HG02763 (cell line): ENCODE data around the gene ACSL4.
"Not testable (repeated sequence)": the region's sequence is repeated elsewhere in the genome, so short reads cannot be mapped to it uniquely, and the experiment has no call there.

ENCODE experiments used
- ATAC-seq: cut with Tn5 transposase; IDR thresholded peaks from one replicate; pipeline ENCODE4 v1.9.1; 2021; ENCODE audit warnings: mild to moderate bottlenecking, moderate library complexity; ENCODE audit not compliant: unreplicated experiment

Gene ACSL4

DNA sequence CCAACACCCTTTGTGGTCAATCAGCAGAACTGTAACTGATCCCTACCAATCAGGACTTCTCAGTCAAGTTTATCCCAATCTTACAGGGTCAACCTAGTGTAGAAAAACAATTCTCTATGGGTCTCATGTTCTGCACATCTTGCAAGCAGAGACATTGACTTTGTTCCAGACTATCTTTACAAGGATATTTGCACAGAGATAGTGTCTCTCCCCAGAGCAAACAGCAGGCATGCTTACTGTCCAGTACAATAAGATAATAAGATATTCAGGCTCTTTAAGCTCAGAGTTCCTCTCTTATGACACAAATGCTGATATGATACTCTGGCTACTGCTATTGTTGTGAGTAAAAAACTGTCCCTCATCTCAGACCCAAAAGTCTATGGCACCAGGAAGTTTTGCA, 53.2 kb downstream of the ACSL4 start:
- no peak for ATAC-seq

DNA sequence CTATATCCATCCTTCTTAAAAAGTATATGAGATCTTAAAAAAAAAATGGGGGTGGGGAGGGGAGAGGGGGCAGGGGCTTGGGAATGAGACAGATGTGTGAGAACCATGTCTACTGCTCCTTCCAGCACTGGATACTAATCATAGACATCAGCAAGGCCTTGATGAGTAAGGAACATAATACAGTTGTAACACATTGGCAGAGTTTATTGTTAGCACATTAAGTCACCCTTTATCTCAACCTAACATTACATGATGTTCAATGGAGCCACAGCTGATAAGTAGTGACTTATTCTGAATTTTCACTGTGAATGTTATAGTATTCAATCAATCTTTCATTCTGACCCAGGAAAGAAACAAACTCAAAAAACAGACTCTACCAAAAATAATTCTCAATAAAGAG, 60.8 kb downstream of the ACSL4 start:
- no peak for ATAC-seq

DNA sequence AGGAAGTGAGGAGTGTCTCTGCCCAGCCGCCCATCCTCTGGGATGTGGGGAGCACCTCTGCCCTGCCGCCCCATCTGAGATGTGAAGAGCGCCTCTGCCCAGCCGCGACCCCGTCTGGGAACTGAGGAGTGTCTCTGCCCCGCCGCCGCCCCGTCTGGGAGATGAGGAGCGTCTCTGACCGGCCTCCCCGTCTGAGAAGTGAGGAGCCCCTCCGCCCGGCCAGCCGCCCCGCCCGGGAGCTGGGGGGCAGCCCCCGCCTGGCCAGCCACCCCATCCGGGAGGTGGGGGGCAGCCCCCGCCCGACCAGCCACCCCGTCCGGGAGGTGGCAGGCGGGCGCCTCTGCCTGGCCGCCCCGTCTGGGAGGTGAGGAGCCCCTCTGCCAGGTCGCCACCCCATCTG, 61.9 kb downstream of the ACSL4 start:
- ATAC-seq, result not testable (repeated sequence)

DNA sequence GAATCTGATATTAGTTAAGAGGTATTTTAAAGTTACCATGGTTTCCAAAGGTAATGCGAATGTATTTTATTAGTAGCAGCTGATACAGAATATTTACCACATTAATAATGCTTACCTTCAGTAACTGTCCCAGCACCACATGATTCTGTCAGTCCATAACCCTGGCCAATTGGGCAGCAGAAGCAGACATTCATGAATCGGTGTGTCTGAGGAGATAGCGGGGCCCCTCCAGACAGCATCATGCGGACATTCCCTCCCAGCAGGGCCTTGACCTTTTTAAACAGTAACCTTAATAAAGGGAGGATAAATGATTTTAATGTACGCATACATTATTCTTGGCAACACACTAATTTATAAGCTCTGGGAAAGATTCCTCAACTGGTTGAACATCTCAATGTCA, 65.1 kb downstream of the ACSL4 start:
- ATAC-seq, result no peak

DNA sequence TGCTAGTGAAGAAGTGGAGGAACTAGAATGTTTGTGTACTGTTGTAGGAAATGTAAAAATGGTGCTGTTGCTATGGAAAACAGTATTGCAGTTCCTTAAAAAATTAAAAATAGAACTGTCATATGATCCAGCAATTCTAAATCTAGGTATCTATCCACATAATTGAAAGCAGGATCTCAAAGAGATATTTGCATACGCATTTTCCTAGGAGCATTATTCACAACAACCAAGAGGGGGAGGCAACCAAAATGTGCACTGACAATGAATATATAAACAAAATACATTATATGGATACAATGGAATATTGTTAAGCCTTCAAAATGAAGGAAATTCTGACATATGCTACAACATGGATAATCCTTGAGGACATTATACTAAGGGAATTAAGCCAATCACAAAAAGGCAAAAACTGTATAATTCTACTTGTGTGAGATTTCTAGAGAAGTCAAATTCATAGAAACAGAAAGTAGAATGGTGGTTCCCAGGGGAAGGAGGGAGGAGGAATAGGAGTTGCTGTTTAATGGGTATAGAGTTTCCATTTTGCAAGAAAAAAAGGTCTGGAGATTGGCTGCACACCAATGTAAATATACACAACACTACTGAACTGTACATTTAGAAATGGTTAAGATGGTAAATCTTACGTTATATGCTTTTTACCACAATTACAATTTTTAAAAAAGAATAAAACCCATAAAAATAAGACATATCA, 72.5 kb downstream of the ACSL4 start:
- ATAC-seq, result no peak

DNA sequence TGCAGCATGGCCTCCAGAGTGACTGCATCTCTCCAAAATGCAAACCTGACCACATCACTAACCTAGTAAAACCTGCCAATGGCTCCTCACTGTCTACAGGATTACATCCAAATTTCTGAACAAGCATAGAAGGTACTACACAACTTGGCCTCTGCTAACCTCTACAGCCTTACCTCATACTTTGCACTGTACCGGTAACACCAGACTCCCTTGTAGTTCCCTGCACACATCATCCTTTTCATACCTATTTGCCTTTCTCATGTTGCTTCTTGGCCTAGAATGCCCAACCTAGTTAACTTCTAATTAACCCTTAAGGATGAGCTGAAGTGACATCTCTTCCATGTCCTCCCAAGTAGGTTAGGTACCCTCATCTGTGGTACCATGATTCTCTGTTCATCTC, 74.7 kb downstream of the ACSL4 start:
- no peak for ATAC-seq

DNA sequence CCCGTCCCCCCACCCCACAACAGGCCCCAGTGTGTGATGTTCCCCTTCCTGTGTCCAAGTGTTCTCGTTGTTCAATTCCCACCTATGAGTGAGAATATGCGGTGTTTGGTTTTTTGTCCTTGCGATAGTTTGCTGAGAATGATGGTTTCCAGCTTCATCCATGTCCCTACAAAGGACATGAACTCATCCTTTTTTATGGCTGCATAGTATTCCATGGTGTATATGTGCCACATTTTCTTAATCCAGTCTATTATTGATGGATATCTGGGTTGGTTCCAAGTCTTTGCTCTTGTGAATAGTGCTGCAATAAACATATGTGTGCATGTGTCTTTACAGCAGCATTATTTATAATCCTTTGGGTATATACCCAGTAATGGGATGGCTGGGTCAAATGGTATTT, 75.7 kb downstream of the ACSL4 start:
- ATAC-seq, result not testable (repeated sequence)

DNA sequence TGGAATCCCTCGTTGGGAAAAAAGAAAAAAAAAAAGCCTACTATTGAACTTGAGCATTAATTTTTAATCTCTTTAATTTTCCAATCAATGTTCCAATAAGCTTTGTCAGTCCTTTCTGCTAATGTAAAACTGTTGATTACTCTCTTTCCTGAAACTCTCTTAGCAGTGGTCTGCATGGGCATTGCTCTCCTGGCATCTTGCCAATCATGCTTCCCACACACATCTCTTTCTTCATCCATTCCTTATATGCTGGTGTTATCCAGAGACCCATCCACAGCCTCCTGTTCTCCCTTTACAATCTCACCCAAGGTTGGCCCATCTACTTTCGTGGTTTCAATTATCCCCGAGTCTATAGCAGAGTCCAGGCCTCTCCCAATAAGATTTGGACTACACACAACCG, 76.3 kb downstream of the ACSL4 start:
- ATAC-seq, result no peak

DNA sequence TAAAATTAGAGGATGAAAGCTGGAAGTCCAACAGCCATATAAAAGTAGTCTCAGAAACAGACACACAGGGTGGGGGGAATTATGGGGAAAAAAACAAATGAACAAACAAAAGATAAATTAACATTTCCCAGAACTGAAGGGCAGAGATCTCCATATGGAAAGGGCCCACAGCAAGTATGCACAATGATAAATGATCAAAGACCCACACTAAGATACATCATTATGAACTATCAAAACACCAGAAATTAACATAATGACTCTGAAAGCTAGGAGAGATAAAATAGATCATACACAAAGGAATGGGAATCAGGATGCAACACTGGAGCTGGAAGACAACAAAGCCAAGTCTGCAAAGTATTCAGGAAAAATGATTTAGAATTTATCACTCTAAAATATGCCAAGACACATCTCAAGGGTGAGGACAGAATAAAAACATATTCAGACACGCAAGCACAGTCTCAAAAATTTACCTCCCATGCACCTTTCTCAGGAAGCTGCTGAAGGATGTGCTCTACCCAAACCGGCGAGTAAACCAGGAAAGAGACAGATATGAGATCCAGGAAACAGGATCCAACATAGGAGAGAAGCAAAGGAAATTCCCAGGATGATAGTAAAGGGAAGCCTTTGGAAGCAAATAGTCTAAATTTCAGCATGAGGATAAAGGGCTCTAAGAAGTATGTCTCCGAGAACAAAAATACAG, 77.4 kb downstream of the ACSL4 start:
- ATAC-seq, result no peak

DNA sequence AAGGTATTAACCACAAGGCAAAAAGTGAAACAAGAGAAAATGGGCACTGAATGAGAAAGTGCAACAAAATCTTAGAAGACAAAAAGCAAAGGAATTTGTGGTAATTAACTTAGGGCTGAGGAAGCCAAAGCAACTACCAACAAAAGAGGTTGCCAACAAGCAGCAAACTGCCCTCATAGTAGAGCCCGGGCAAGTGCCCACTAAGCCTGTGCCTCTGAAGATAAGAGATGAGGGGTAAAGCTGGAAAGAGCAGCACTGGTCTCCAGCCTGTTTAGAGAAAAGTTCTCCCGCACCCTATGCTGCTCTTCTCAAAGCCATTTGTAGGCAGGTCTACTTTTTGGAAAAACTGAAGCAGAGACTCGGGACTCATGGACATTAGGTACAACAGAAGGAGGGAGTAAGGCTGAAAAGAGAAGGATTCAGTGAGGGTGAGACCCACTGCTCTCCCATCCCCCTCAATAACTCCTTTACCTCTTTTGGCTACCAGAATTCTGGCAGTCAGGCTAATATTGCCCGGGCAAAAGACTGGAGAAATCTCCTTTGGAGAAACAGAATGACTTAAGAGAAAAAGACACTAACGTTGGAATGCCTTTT, 78.4 kb downstream of the ACSL4 start:
- no peak for ATAC-seq

DNA sequence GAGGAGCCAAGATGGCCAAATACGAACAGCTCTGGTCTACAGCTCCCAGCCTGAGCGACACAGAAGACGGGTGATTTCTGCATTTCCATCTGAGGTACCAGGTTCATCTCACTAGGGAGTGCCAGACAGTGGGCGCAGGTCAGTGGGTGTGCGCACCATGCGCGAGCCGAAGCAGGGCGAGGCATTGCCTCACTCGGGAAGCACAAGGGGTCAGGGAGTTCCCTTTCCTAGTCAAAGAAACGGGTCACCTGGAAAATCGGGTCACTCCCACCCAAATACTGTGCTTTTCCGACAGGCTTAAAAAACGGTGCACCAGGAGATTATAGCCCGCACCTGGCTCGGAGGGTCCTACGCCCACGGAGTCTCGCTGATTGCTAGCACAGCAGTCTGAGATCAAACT, 88.4 kb downstream of the ACSL4 start:
- ATAC-seq, result not testable (repeated sequence)

DNA sequence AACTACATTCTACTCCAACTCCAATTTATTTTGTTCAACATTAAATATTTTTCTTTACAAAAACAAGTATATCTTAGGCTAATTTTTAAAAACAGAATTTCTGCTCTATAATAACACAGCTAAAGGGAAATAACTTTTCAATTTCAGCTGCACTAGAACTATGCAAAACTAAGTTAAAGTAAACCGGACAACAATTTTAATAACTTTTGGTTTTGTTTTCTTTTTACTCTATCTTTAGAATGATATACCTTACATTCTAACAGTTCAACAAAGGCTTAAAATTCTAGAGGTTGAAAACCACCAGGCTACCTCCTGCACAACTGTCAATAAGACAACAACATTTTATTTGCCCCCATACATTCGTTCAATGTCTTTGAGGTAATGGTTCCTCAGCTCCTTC, 89.4 kb downstream of the ACSL4 start:
- ATAC-seq, result no peak

DNA sequence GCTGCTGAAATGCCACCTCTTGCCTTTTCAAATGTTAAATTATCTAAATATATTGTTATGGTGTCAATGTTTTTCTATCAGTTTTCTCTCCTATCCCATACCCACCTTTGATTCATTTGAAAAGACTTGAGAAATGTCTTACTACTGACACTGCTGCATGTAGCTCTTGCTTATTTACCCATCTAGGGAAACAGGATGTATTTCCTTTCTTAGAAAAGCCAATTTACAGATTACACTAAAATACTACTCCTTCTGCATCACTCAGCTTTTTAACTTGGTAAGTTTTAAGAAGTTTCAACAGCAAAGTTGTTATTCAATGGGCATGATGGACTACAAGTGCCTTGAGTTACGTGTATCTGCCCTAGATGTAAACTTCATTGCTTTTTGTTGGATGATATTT, 94.9 kb downstream of the ACSL4 start:
- no peak for ATAC-seq

DNA sequence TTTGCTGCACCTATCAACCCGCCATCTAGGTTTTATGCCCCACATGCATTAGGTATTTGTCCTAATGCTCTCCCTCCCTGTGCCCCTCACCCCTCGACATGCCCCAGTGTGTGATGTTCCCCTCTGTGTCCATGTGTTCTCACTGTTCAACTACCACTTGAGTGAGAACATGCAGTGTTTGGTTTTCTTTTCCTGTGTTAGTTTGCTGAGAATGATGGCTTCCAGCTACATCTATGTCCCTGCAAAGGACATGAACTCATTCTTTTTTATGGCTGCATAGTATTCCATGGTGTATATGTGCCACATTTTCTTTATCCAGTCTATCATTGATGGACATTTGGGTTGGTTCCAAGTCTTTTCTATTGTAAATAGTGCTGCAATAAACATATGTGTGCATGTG, 95.6 kb downstream of the ACSL4 start:
- ATAC-seq, result not testable (repeated sequence)

DNA sequence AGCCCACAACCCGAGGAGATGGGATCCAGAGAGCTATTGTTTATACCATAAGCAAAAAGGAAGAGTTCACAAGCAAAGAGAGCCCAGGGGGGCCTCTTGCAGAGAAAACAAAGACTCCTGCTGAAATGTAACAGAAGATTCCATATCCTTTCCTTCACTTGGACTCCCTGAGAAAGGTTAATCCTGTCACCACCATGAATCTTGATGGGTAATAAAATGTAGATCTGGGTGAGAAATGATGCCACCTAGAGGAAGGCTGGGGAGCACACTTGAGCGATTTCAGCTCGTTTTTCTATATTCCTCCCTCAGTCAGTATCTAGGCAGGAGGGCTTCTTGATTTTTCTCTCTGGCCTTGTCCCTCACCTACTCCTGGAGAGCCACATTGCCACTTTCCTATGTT, 97.9 kb downstream of the ACSL4 start:
- ATAC-seq, result no peak

DNA sequence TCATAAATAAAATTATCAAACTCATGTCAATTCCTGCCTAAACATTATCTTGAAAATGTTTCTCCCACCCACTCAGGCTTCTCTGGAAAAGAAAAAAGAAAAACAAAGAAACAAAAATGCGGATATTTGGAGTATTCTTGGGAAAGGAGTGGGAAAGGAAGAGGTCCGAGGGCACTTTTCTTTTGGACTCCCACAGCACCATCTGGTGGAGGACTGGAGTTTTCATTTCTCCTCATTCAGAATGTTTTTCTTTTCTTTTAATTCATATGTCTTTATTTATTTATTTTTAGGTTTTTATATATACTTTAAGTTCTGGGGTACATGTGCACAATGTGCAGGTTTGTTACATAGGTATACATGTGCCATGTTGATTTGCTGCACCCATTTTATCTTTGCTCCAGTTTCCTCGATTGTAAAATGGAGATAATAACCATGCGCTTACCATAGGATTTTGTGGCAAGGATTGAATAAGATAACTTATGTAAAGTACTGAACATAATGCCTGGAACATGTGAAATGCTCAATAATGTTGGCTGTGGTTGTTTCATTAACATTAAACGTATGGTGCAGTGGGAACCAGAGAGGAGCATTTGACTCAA, 100.1 kb downstream of the ACSL4 start:
- no peak for ATAC-seq

DNA sequence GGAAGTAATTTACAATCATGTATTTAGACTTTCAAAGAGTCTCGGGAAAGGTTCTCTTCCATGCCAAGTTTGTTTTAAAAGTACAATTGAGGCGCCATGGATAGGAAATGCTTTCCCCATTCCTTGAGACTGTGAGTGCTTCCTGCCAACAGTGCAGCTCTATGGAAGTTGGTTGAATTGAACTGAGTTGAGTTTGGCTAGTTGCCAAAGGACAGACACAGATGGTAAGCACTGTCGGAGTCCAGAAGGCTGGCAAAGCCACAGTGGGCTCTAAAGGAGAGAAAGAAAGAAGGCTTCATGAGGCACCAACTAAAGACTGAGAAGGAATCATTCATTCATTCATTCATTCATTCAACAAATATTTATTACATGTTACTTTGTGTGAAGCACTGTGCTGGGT, 103.7 kb downstream of the ACSL4 start:
- ATAC-seq, result no peak

DNA sequence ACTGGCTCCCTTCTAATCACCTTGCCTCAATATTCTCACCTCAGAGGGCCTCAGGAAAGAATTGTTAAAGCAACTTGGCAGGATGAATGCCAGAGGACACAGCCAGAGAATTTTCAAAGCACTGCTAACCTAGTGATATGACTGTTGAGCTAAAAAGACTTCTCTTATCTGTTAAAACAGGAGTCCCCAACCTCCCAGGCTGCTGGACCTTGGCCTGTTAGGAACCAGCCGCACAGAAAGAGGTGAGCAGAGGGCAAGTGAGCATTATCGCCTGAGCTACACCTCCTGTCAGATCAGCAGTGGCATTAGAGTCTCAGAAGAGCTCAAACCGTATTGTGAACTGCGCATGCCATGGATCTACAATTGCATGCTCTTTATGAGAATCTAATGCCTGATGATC, 106.4 kb downstream of the ACSL4 start:
- no peak for ATAC-seq

DNA sequence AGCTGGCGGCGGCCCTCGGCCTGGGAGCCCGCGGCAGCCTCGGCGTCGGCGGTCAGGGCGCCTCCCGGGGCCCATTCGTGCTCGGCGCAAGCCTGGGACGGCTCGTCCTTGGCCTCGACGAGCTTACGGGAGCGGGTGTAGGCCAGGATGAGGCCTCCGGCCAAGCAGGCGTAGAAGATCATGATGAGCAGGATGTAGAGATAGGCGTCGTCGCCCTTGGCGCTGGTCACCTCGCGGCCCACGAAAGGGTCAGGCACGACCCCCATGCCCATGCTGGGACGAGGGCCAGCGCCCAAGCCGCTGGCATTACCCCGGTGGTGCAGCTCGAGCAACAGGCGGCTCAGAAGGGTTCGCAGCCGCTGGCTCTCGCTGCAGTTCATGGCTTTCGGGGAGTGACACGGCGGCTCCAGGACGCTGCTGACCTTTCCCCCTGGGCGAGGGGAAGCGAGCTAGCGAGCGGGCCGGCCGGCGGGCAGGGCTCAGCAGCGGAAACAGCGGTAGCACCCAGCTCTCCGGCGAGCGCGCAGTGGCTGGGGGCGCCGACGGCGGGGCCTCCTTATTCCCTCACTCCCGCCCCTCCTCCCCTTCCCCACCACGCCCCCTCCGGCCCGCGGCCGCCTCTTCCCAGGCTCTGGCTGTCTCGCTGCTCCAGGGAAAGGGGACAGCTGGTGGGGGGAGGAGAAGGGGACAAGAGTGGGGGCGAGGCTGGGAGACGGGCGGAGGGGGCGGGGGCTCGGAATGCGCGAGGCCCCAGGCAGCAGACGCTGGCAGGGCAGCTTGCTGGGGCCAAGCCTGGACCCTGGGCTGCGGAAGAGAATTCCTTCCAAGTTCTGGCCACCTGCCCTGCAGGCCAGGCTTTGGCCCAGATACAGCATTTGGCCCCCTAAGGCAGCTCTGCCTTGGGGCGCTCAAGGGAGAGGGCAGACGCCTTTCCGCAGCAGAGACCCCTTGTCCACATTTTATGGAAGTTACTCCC, 108.1 kb downstream of the ACSL4 start, which contains the start of gene KCNE5:
Gene KCNE5, minus strand, starts transcription at position 532 of the 976 bp plus-strand sequence. Its CDS starts 152 bp downstream, at position 380.
- no peak for ATAC-seq

DNA sequence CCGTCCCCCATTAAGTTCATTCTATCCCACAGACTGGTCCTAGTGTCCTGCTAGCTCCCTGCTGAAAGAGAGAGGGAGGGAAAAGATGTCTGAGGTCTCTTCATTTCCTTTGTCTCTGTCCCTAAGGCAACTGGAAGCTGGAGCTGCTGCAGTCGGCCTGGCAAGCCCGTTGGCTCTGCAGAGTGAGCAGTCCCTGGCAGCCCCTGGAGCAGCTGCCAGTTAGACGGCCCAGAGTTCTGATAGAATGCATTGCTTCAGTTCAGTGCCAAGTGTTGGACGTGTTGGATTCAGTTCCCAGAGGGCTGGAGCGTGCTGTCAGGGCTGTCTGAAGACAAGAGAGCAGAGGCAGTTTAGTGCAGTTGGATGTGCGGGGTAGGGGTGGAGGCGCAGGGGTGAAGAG, 109.1 kb downstream of the ACSL4 start:
- ATAC-seq, result no peak

DNA sequence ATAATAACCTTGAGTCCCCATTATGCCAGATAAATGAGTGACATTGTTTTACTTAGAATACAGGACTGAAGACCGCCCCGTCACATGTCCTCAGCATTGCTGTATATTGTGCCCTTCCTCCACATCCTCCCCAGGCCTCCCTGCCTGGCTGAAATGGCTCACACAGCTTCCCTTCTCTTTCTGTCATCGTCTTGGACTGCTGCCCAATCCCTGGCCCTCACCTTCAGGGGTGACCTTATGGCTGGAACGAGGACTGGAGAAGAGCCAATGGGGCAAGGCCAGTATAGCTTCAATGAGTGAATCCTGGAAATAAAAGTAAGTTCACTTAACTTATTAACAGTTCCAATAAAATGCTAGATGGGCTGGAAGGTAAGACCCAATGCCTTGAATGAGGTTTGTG, 110.8 kb downstream of the ACSL4 start:
- no peak for ATAC-seq
